Caco-2 (cell line): ENCODE results near the gene PATE4. TPM values are rescaled to one million over a fixed set of nuclear protein-coding genes. Genes with fewer than 3 reads are reported as not detected.

Experiments
- BruUV-seq: library from RNA; stranded (reverse); fragments of 400-500 nt; replicated peaks from 2 replicates; lab custom pipeline; 2021; lab: Mats Ljungman, UMichigan
- CTCF ChIA-PET: fragments of 300-600 bp; sonication (Branson Sonifier 250); formaldehyde crosslinking; loops from one replicate; lab custom pipeline; 2022; ENCODE audit warnings: antibody characterized with exemption; lab: Charles Lee
- POLR2A ChIA-PET: fragments of 300-600 bp; sonication (Branson Sonifier 250); formaldehyde crosslinking; loops from one replicate; lab custom pipeline; 2022; ENCODE audit warnings: antibody characterized with exemption; lab: Charles Lee
- DNase-seq, 2 experiments: peaks; one replicate each; pipeline versions ENCODE4 v3.0.0 to v3.0.0-alpha.2; 2020 to 2022
- H3K27me3 ChIP-seq: replicated peaks from 2 replicates; pipeline ENCODE4 v1.6.0; 2011; ENCODE audit warnings: low read length; ENCODE audit not compliant: control insufficient read depth, insufficient read depth
- H3K36me3 ChIP-seq: 2 replicates; pipeline ENCODE4 v1.5.1; 2011; ENCODE audit warnings: low read length; ENCODE audit not compliant: control insufficient read depth, insufficient read depth
- H3K4me1 ChIP-seq: fragments of 250-450 bp; sonication (Bioruptor Pico); 2 replicates; pipeline ENCODE4 v1.5.1; 2020; ENCODE audit warnings: mild to moderate bottlenecking
- H3K4me3 ChIP-seq: 2 replicates; pipeline ENCODE4 v1.5.1; 2011; ENCODE audit warnings: low read depth, mild to moderate bottlenecking, control low read depth, low read length
- H3K9me3 ChIP-seq: fragments of 250-450 bp; sonication (Bioruptor Pico); 2 replicates; pipeline ENCODE4 v1.5.1; 2020; ENCODE audit warnings: mild to moderate bottlenecking, moderate library complexity
- H3K27ac Mint-ChIP-seq: one replicate; pipeline ENCODE4 v1.8.0; 2022; ENCODE audit warnings: mixed read lengths; ENCODE audit not compliant: unreplicated experiment
- H3K27me3 Mint-ChIP-seq: one replicate; pipeline ENCODE4 v1.8.0; 2022; ENCODE audit warnings: mixed read lengths; ENCODE audit not compliant: insufficient read depth, unreplicated experiment
- H3K36me3 Mint-ChIP-seq: one replicate; pipeline ENCODE4 v1.8.0; 2022; ENCODE audit warnings: mild to moderate bottlenecking, mixed read lengths; ENCODE audit not compliant: insufficient read depth, unreplicated experiment
- H3K4me1 Mint-ChIP-seq: one replicate; pipeline ENCODE4 v1.8.0; 2022; ENCODE audit warnings: low read depth, mixed read lengths; ENCODE audit not compliant: unreplicated experiment
- H3K4me3 Mint-ChIP-seq: one replicate; pipeline ENCODE4 v1.8.0; 2022; ENCODE audit warnings: mild to moderate bottlenecking, moderate library complexity, mixed read lengths; ENCODE audit not compliant: unreplicated experiment
- H3K9me3 Mint-ChIP-seq: one replicate; pipeline ENCODE4 v1.8.0; 2022; ENCODE audit warnings: mixed read lengths; ENCODE audit not compliant: unreplicated experiment
- intact Hi-C: fragments of 100-400 bp; cut with micrococcal nuclease; formaldehyde crosslinking; loops from one replicate; pipeline ENCODE4 v1.10.0; 2022; ENCODE audit not compliant: unreplicated experiment
- total RNA-seq: library from RNA; stranded (reverse); gene quantifications from 2 replicates; pipeline ENCODE4 v1.2.3, GENCODE V29; 2022
- TF ChIP-seq, protein P1 (sequence below), 2 experiments: fragments of 200-600 bp in 1 of 2; IDR thresholded peaks; 1 replicate in 1 of 2; 2 replicates in 1 of 2; pipeline versions ENCODE4 v1.5.1 to v1.8.0; 2011 to 2022; ENCODE audit warnings: antibody characterized with exemption in 1 of 2, control low read depth in 1 of 2, inconsistent platforms in 1 of 2, low read depth in 1 of 2, low read length in 1 of 2, mild to moderate bottlenecking in 1 of 2, moderate library complexity in 1 of 2; ENCODE audit not compliant: insufficient read depth in 1 of 2, severe bottlenecking in 1 of 2, unreplicated experiment in 1 of 2

PATE4 gene
- total RNA-seq, 1 experiment from 2014 or later = not detected

DNA sequence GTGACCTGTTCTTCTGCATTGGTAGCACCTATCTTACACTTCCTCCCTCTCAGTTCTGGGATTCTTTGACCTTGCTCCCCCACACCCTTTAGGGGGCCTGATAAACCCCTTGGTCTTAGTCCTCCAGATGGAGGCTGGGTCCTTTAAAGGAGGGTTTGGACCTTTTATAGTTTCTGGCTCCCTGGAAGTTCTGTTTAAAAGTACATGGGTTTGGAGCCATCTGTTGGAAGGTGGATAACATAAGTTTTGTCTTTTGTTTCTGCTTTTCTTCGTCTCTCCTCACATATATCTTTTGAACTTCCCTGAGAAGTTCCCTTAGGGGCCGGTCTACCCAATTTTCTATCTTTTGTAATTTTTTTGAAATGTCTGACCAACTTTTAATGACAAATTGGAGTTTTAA, 36.4 kb downstream of the PATE4 start:
- Histone ChIP-seq H3K36me3 (no peaks in the 10 kb centered on the region), H3K9me3 (peaks cover 11% of the 10 kb centered on the region; the same call in 1 of the 2 replicates), H3K27me3 (no peaks in the 10 kb centered on the region), H3K4me1 (no peaks in the 10 kb centered on the region), H3K4me3 (no peak overlapping the region)
- peaks cover 14% of the 10 kb centered on the region for H3K9me3 Mint-ChIP-seq
- no peak overlapping the region for H3K27ac Mint-ChIP-seq
- intact Hi-C loops = loop anchor here (1.0 kb wide), 1 partner anchor 145 kb away; no protein-coding TSS in a partner anchor
- no peak overlapping the region for H3K4me3 Mint-ChIP-seq
- H3K36me3 Mint-ChIP-seq = no peaks in the 10 kb centered on the region
- H3K27me3 Mint-ChIP-seq = no peaks in the 10 kb centered on the region
- no peak for DNase-seq
- no TSS peak for BruUV-seq
- ChIA-PET POLR2A (no interaction called here), CTCF (no interaction called here)
- TF ChIP-seq, protein P1, sequence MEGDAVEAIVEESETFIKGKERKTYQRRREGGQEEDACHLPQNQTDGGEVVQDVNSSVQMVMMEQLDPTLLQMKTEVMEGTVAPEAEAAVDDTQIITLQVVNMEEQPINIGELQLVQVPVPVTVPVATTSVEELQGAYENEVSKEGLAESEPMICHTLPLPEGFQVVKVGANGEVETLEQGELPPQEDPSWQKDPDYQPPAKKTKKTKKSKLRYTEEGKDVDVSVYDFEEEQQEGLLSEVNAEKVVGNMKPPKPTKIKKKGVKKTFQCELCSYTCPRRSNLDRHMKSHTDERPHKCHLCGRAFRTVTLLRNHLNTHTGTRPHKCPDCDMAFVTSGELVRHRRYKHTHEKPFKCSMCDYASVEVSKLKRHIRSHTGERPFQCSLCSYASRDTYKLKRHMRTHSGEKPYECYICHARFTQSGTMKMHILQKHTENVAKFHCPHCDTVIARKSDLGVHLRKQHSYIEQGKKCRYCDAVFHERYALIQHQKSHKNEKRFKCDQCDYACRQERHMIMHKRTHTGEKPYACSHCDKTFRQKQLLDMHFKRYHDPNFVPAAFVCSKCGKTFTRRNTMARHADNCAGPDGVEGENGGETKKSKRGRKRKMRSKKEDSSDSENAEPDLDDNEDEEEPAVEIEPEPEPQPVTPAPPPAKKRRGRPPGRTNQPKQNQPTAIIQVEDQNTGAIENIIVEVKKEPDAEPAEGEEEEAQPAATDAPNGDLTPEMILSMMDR (IDR thresholded peaks at IDR 0.05; ENCODE audit: insufficient read depth in 1 of 2, low read depth in 1 of 2, low read length in 1 of 2, severe bottlenecking in 1 of 2, unreplicated experiment in 1 of 2) = no peak
- H3K4me1 Mint-ChIP-seq = peaks cover 7% of the 10 kb centered on the region

DNA sequence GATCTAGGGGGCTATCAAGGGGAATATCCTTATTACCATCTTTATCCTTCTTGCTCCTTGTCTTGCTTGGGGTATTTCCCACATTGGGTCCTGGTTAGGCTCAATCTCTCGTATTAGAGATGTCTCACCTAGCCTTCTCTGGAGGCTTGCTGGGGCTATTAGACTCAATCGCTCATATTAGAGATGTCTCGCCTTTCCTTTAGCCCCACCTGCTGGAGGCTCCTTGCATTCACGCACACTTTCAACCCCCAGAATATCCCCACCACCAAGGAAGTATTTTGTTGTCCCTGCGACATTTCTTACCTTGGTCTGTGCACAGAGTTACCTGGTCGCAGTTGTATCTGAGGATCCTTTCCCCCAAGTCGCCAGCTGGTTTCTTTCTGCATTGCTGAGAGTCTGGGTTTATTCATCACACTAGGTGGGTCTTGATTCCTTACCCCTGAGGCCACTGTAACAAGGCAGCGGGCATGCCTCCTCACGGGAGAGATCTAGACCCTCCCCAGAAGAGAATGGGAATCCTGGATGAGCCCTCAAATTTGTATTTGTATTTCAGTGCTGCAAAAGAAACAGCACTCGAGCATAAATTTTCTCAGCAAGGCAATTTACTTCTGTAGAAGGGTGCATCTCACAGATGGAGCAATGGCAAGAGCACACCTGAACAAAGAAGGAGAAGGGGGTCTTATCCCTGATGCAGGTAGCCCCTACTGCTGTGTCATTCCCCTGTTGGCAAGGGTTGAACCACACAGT, 38.4 kb downstream of the PATE4 start:
- no peaks in the 10 kb centered on the region for H3K27me3 ChIP-seq
- TF ChIP-seq, protein P1 (IDR thresholded peaks at IDR 0.05; ENCODE audit: insufficient read depth in 1 of 2, low read depth in 1 of 2, low read length in 1 of 2, severe bottlenecking in 1 of 2, unreplicated experiment in 1 of 2) = peak; percentile 46 to 61
- H3K4me3 ChIP-seq = no peak overlapping the region
- Mint-ChIP-seq H3K9me3 (peaks cover 14% of the 10 kb centered on the region), H3K27me3 (no peaks in the 10 kb centered on the region), H3K36me3 (no peaks in the 10 kb centered on the region), H3K4me1 (peaks cover 7% of the 10 kb centered on the region), H3K27ac (no peak overlapping the region), H3K4me3 (no peak overlapping the region)
- peak in 1 of 2 experiments; percentile 63 for DNase-seq
- BruUV-seq = no TSS peak
- ChIA-PET POLR2A (no interaction called here), CTCF (no interaction called here)
- no peaks in the 10 kb centered on the region for H3K36me3 ChIP-seq
- no peaks in the 10 kb centered on the region for H3K4me1 ChIP-seq
- 0 out of 2 replicates have a peak, but pooled peaks cover 4% of the 10 kb centered on the region for H3K9me3 ChIP-seq
- intact Hi-C loops = loop anchor here (5.0 to 10.0 kb wide), 4 partner anchors 299 to 707 kb away; partner anchors contain the start of gene PKNOX2

DNA sequence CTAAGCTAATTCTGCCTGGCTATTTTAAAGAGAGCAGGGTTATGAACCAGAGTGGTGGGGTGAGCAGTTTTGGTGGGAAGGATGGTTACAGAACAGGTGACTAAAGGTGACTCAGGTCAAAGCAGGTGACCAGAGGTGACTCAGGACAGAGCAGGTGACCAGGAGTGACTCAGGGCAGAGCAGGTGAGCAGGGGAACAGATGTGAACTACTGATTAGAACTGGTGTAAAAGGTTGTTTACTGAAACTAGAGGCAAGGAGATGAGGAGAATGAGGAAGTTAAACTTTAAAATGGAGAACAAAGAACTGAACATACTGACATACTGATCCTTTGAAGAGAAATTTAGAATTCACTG, 39.0 kb downstream of the PATE4 start:
- POLR2A ChIA-PET = no interaction called here
- H3K27me3 ChIP-seq = no peaks in the 10 kb centered on the region
- no peak overlapping the region for H3K4me3 ChIP-seq
- BruUV-seq = no TSS peak
- Mint-ChIP-seq H3K4me3 (no peak overlapping the region), H3K9me3 (peaks cover 14% of the 10 kb centered on the region), H3K36me3 (no peaks in the 10 kb centered on the region), H3K27me3 (no peaks in the 10 kb centered on the region), H3K27ac (no peak overlapping the region), H3K4me1 (peaks cover 7% of the 10 kb centered on the region)
- no peaks in the 10 kb centered on the region for H3K36me3 ChIP-seq
- DNase-seq = no peak
- no peaks in the 10 kb centered on the region for H3K4me1 ChIP-seq
- 0 out of 2 replicates have a peak, but pooled peaks cover 4% of the 10 kb centered on the region for H3K9me3 ChIP-seq
- intact Hi-C loops = loop anchor here (5.0 to 10.0 kb wide), 4 partner anchors 300 to 707 kb away; partner anchors contain the start of gene PKNOX2
- TF ChIP-seq, protein P1 (IDR thresholded peaks at IDR 0.05; ENCODE audit: insufficient read depth in 1 of 2, low read depth in 1 of 2, low read length in 1 of 2, severe bottlenecking in 1 of 2, unreplicated experiment in 1 of 2) = no peak
- CTCF ChIA-PET = no interaction called here
